Gastroesophageal sphincter (tissue), 3 donors: ENCODE results near the gene UBE2V1.

ENCODE experiments used
- CTCF ChIP-seq, 4 experiments: fragments of 200-600 bp in 2 of 4; fragments of 450-650 bp in 2 of 4; sonication (generic) in 1 of 4; IDR thresholded peaks; one replicate each; pipeline ENCODE4 v1.5.1; 2017 to 2019; ENCODE audit warnings: antibody characterized with exemption in 4 of 4, mild to moderate bottlenecking in 2 of 4, moderate library complexity in 2 of 4
- EP300 ChIP-seq: sonication (generic); formaldehyde crosslinking; IDR thresholded peaks from one replicate; pipeline ENCODE4 v1.6.1; 2017; ENCODE audit warnings: antibody characterized with exemption, mild to moderate bottlenecking
- POLR2AphosphoS5 ChIP-seq: sonication (generic); formaldehyde crosslinking; IDR thresholded peaks from one replicate; pipeline ENCODE4 v1.6.1; 2017; ENCODE audit warnings: antibody characterized with exemption

- TF ChIP-seq EP300 (no peak), CTCF (IDR thresholded peaks at IDR 0.05) (no peak), POLR2AphosphoS5 (no peak)
Measured at GRCh38 chr20:50111829-50112495, 988 bp downstream of the UBE2V1 start.
